ENCODE results near the gene ALOX12B.

Gene ALOX12B

GRCh38 chr17:8087075-8087951 is at the start of gene ALOX12B:
Gene ALOX12B (minus strand): TSS chr17:8087716. CDS start chr17:8087442, 274 bp downstream.
- DNase-seq (ENCODE audit: low read depth): no peak

DNA sequence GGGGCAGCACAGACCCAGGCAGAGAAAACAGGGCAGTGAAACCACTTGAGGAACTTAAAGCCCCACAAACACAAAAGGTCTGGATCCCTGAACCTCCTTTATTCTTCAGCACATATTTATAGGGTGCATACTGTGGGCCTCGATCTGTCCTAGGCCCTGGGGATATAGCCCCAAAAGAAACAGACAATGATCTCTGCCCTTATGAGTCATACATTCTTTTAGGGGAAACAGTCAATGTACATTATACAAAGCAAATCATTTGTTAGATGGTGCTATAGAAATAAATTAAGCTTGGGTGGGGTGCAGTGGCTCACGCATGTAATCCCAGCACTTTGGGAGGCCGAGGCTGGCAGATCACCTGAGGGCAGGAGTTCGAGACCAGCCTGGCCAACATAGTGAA is 46.4 kb upstream of the ALOX12B start:
- no peak for DNase-seq (ENCODE audit: low read depth)

GRCh38 chr17:8133399-8133798 is 45.9 kb upstream of the ALOX12B start:
- no peak for DNase-seq (ENCODE audit: low read depth)

GRCh38 chr17:8131844-8132441 is 44.4 kb upstream of the ALOX12B start:
- DNase-seq (ENCODE audit: low read depth): no peak

DNA sequence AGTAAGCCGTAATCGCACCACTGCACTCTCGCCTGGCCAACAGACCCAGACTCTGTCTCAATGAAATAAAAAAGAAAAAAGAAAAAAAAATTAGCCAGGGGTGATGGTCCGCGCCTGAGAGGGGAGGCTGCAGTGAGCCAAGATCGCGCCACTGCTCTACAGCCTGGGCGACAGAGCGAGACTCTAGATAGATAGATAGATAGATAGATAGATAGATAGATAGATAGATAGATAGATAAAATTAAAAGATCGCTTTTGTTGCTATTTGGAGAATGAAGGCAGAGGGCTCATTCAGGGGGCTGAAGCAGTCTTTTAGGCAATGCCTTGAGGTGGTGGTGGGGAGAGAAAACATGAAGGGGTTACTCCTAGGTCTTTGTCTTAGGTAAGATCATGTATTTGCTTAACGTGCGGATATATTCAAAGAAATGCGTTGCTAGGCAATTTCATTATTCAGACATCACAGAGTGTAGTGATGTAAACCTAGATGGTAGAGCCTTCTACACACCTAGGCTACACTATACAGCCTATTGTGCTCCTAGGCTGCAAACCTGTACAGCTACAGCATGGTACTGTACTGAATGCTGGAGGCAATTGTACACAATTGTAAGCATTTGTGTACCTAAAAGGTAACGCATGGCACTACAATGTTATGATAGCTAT is 40.7 kb upstream of the ALOX12B start:
- DNase-seq (ENCODE audit: low read depth): no peak

DNA sequence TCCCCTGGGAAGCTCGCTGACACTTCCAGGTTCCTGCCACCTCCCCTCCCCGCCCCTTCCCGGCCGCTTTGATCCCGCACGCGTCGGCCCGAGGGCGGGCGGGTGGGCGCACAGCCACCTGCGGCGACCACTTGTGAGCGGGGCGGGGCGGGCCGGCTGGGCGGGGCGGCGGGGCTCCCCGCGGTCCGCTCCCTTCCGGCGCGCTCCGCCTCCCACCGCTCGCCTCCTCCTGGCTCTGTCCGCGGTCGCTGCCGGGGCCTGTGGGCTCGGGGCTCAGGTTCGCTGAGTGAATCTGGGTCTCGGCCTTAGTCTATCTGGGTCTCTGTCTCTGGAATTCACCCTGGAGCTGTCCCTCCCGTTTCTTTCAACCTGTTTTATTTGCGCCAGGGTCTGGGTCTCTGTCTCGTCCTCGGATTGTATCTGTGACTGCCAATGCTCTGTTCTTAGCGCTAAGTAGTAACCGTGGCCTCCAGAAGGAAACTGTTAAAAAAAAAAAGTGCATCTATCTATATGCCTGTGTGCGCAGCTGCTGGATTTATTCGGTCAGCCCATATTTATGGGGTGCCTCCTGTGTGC is 39.1 kb upstream of the ALOX12B start:
- DNase-seq (ENCODE audit: low read depth): no peak

DNA sequence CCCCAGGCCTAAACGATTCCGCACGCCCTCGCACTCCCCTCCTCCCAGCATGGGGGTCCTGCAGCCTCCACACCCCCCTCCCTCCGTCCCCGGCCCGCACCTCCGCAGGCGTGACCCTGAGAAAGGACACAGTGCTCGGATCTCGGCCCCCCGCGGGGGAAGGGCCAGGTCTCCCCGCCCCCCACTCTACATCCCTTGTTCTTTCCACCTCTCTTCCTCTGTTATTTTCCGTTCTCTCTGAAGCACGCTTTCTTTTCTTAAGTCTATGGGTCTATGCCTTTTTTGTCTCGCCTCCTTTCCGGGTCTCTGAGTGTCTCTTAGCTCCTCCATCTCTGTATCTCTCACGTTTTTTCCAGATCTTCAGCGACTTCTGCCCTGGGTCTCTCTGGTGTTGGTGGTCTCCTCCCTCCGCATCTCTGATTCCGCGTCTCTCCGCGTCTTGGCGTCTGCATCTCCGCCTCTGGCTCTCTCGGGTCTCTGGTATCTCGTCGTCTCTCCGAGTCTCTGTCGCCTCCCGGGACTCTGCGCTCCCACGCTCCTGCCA is 38.5 kb upstream of the ALOX12B start:
- DNase-seq (ENCODE audit: low read depth): no peak

DNA sequence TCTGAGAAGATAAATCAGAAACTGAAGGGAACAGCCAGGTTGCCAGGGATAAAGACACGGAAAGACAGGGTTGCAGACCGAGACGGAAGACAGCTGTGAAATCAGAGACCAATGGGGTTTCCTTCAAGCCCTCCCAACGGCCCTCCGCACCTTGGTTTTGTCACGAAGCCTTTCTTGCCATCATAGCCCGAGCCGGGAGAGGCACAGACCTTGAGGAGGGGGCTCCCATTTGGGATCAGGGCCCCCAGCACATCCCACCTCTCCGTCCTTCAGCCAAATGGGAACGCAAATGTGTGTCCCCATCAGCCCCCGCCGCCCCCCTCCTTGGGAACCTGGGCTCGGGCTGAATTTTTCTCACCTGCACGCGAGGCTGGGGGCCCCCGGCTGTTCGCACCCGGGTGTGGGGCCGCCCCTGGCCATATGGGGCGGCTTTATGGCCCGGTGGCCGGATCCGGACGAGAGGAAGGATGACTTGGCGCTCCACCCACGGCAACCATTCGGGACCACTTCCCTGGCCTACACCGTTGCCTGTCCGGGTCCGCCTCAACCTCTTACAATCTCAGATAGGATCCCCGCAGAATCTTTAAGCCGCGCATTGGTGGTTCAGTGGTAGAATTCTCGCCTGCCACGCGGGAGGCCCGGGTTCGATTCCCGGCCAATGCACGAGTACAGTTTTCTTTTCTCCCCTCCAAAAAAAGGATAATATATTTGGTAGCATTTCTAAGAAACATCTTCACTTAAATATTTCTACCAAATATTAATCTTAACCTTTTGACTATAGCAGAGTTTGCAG is 37.8 kb upstream of the ALOX12B start:
- peak; percentile 79 for DNase-seq (ENCODE audit: low read depth)

- DNase-seq (ENCODE audit: low read depth): no peak
Observed at GRCh38 chr17:8124350-8125153, 37.0 kb upstream of the ALOX12B start.

GRCh38 chr17:8123695-8124349 is 36.3 kb upstream of the ALOX12B start, which contains the start of gene HES7:
Gene HES7 (minus strand): TSS chr17:8124106. CDS start chr17:8124084, 22 bp downstream.
- no peak for DNase-seq (ENCODE audit: low read depth)

- DNase-seq (ENCODE audit: low read depth): no peak
Observed at GRCh38 chr17:8122924-8123694, 35.6 kb upstream of the ALOX12B start.

GRCh38 chr17:8122422-8122923 is 35.0 kb upstream of the ALOX12B start:
- DNase-seq (ENCODE audit: low read depth): no peak

GRCh38 chr17:8121681-8122421 is 34.3 kb upstream of the ALOX12B start:
- DNase-seq (ENCODE audit: low read depth): no peak

GRCh38 chr17:8121407-8121680 is 33.8 kb upstream of the ALOX12B start:
- DNase-seq (ENCODE audit: low read depth): no peak

DNA sequence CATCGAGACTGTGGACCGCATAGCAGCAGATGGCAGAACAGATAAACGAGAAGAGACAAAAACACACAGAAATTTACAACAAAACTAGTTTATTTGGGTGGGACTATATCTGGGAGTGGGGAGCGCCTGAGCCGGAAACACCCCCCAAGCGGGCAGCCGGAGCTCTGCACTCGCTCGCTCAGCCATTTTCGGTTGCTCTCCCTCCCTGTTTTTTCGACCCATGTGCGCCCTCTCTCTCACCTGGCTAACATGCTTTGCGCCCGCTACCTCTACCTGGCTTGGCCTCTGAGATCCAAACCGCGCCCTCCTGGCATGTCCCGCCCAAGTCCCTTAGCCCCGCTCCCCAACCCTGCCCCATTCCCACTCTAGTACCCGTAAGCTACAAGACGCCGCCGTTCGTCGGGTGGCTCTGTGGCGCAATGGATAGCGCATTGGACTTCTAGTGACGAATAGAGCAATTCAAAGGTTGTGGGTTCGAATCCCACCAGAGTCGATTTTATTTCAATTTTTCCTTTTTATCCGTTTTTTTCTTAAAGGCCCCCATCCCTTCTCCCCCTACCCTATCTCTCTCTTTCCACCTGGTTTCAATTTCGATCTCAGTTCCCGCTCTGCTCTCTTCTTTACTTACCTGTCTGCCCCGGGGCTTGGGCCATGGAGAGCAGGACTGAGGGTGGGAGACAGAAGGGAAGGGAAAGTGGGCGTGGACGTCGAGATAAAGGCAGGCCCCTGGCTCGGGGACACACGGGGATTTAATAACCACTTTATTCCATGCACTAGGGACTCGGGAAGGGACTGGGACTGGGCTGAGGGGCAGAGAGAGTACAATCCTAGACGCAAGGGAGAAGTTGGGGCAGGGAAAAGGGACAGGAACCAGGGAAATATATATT is 33.2 kb upstream of the ALOX12B start:
- peak; percentile 85 for DNase-seq (ENCODE audit: low read depth)

DNA sequence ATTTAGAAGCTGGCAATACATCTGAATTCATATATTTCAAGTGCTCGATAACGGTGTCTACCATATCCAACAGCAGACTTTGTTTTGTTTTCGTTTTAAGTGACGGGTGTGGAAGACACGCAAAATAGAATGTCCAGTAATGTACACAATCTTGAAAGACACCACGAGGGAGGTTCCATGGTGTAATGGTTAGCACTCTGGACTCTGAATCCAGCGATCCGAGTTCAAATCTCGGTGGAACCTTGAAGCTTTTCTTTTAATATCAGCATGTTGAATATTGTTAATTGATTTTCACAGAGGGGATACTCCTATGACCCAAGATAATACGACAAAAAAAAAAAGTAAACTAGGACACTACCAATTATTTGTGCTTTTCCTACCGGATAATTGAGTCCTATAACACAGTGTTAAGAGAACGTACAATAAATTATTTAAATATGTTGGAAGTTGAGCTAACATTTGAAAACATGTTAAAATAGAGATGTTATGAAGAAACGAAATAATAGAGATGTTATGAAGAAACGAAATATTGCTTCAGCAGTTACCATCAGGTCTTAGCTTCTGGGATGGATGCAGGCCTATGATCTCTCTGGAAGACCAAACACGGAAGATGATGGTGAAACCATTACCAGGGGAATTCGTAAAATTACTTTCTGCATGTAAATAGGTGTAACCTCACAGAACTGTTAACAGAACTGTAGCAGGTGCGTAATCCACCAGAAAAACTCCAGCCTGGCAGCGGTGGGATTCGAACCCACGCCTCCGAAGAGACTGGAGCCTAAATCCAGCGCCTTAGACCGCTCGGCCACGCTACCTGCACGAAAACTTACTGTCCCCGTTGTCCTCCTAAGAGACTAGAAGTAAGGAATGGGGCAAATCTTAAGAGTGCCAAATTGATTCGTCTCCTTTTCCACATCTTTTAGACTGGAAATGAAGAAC is 32.3 kb upstream of the ALOX12B start:
- DNase-seq (ENCODE audit: low read depth): peak; percentile 98

Data from HS-27A (cell line).